ENCODE results near the gene KCNT1. TPM values are rescaled to one million over a fixed set of nuclear protein-coding genes. Genes with fewer than 3 reads are reported as not detected.

Gene KCNT1
- polyA plus RNA-seq, 1 donor = 0.25 TPM

GRCh38 chr9:135772702-135773493, 70.9 kb downstream of the KCNT1 start:
- Histone ChIP-seq H3K9me3 (ENCODE audit: control insufficient read depth, low read depth, low read length) (no peaks in the 10 kb centered on the region), H3K4me1 (ENCODE audit: control insufficient read depth, insufficient read depth, low read length) (no peaks in the 10 kb centered on the region), H3K27ac (ENCODE audit: low read length) (no peak overlapping the region), H3K27me3 (ENCODE audit: control insufficient read depth, insufficient read depth, low read length) (no peaks in the 10 kb centered on the region), H3K4me3 (ENCODE audit: low read length) (no peak overlapping the region), H3K36me3 (ENCODE audit: control insufficient read depth, insufficient read depth, low read length) (no peaks in the 10 kb centered on the region)
- WGBS (ENCODE audit: insufficient coverage, low lambda C conversion rate) = no CpG with 5 or more reads among the region's 36 CpGs
- no peak for DNase-seq

- Histone ChIP-seq H3K27ac (ENCODE audit: low read length) (no peak overlapping the region), H3K36me3 (ENCODE audit: control insufficient read depth, insufficient read depth, low read length) (no peaks in the 10 kb centered on the region), H3K27me3 (ENCODE audit: control insufficient read depth, insufficient read depth, low read length) (no peaks in the 10 kb centered on the region), H3K9me3 (ENCODE audit: control insufficient read depth, low read depth, low read length) (no peaks in the 10 kb centered on the region), H3K4me3 (ENCODE audit: low read length) (no peak overlapping the region), H3K4me1 (ENCODE audit: control insufficient read depth, insufficient read depth, low read length) (no peaks in the 10 kb centered on the region)
- peak; percentile 8 to 53 for DNase-seq
- no CpG with 5 or more reads among the region's 11 CpGs for WGBS (ENCODE audit: insufficient coverage, low lambda C conversion rate)
Measured at GRCh38 chr9:135773530-135774238, 71.7 kb downstream of the KCNT1 start.

GRCh38 chr9:135774239-135774747, 72.3 kb downstream of the KCNT1 start:
- no peaks in the 10 kb centered on the region for H3K9me3 ChIP-seq (ENCODE audit: control insufficient read depth, low read depth, low read length)
- H3K36me3 ChIP-seq (ENCODE audit: control insufficient read depth, insufficient read depth, low read length) = no peaks in the 10 kb centered on the region
- no peaks in the 10 kb centered on the region for H3K27me3 ChIP-seq (ENCODE audit: control insufficient read depth, insufficient read depth, low read length)
- H3K4me1 ChIP-seq (ENCODE audit: control insufficient read depth, insufficient read depth, low read length) = no peaks in the 10 kb centered on the region
- no CpG with 5 or more reads among the region's 15 CpGs for WGBS (ENCODE audit: insufficient coverage, low lambda C conversion rate)
- no peak for DNase-seq
- no peak overlapping the region for H3K4me3 ChIP-seq (ENCODE audit: low read length)
- no peak overlapping the region for H3K27ac ChIP-seq (ENCODE audit: low read length)

GRCh38 chr9:135774794-135775525, 73.0 kb downstream of the KCNT1 start:
- no CpG with 5 or more reads among the region's 24 CpGs for WGBS (ENCODE audit: insufficient coverage, low lambda C conversion rate)
- no peaks in the 10 kb centered on the region for H3K4me1 ChIP-seq (ENCODE audit: control insufficient read depth, insufficient read depth, low read length)

GRCh38 chr9:135775911-135776310, 73.9 kb downstream of the KCNT1 start:
- H3K27ac ChIP-seq (ENCODE audit: low read length) = no peak overlapping the region
- H3K27me3 ChIP-seq (ENCODE audit: control insufficient read depth, insufficient read depth, low read length) = no peaks in the 10 kb centered on the region
- no peak overlapping the region for H3K4me3 ChIP-seq (ENCODE audit: low read length)
- DNase-seq = no peak
- H3K4me1 ChIP-seq (ENCODE audit: control insufficient read depth, insufficient read depth, low read length) = no peaks in the 10 kb centered on the region
- no peaks in the 10 kb centered on the region for H3K9me3 ChIP-seq (ENCODE audit: control insufficient read depth, low read depth, low read length)
- no peaks in the 10 kb centered on the region for H3K36me3 ChIP-seq (ENCODE audit: control insufficient read depth, insufficient read depth, low read length)
- WGBS (ENCODE audit: insufficient coverage, low lambda C conversion rate) = no CpG with 5 or more reads among the region's 7 CpGs

More at GRCh38 chr9:135774794-135775525, 73.0 kb downstream of the KCNT1 start:
- no peak overlapping the region for H3K27ac ChIP-seq (ENCODE audit: low read length)
- DNase-seq = no peak
- H3K9me3 ChIP-seq (ENCODE audit: control insufficient read depth, low read depth, low read length) = no peaks in the 10 kb centered on the region
- H3K27me3 ChIP-seq (ENCODE audit: control insufficient read depth, insufficient read depth, low read length) = no peaks in the 10 kb centered on the region
- no peak overlapping the region for H3K4me3 ChIP-seq (ENCODE audit: low read length)
- H3K36me3 ChIP-seq (ENCODE audit: control insufficient read depth, insufficient read depth, low read length) = no peaks in the 10 kb centered on the region

- no peaks in the 10 kb centered on the region for H3K27me3 ChIP-seq (ENCODE audit: control insufficient read depth, insufficient read depth, low read length)
- no peaks in the 10 kb centered on the region for H3K9me3 ChIP-seq (ENCODE audit: control insufficient read depth, low read depth, low read length)
Measured at GRCh38 chr9:135776893-135777622, 75.1 kb downstream of the KCNT1 start.

GRCh38 chr9:135777623-135778177, 75.7 kb downstream of the KCNT1 start:
- Histone ChIP-seq H3K4me1 (ENCODE audit: control insufficient read depth, insufficient read depth, low read length) (no peaks in the 10 kb centered on the region), H3K27ac (ENCODE audit: low read length) (no peak overlapping the region), H3K4me3 (ENCODE audit: low read length) (no peak overlapping the region), H3K9me3 (ENCODE audit: control insufficient read depth, low read depth, low read length) (no peaks in the 10 kb centered on the region), H3K27me3 (ENCODE audit: control insufficient read depth, insufficient read depth, low read length) (no peaks in the 10 kb centered on the region), H3K36me3 (ENCODE audit: control insufficient read depth, insufficient read depth, low read length) (no peaks in the 10 kb centered on the region)
- DNase-seq = no peak

More at GRCh38 chr9:135776893-135777622, 75.1 kb downstream of the KCNT1 start:
- no peaks in the 10 kb centered on the region for H3K36me3 ChIP-seq (ENCODE audit: control insufficient read depth, insufficient read depth, low read length)
- H3K4me3 ChIP-seq (ENCODE audit: low read length) = no peak overlapping the region
- H3K27ac ChIP-seq (ENCODE audit: low read length) = no peak overlapping the region
- H3K4me1 ChIP-seq (ENCODE audit: control insufficient read depth, insufficient read depth, low read length) = no peaks in the 10 kb centered on the region
- no peak for DNase-seq
- WGBS (ENCODE audit: insufficient coverage, low lambda C conversion rate) = no CpG with 5 or more reads among the region's 25 CpGs

- H3K4me3 ChIP-seq (ENCODE audit: low read length) = no peak overlapping the region
- WGBS (ENCODE audit: insufficient coverage, low lambda C conversion rate) = no CpG with 5 or more reads among the region's 19 CpGs
- no peaks in the 10 kb centered on the region for H3K36me3 ChIP-seq (ENCODE audit: control insufficient read depth, insufficient read depth, low read length)
- DNase-seq = no peak
- no peaks in the 10 kb centered on the region for H3K27me3 ChIP-seq (ENCODE audit: control insufficient read depth, insufficient read depth, low read length)
- H3K27ac ChIP-seq (ENCODE audit: low read length) = no peak overlapping the region
- no peaks in the 10 kb centered on the region for H3K4me1 ChIP-seq (ENCODE audit: control insufficient read depth, insufficient read depth, low read length)
- H3K9me3 ChIP-seq (ENCODE audit: control insufficient read depth, low read depth, low read length) = no peaks in the 10 kb centered on the region
Measured at GRCh38 chr9:135778421-135778820, 76.4 kb downstream of the KCNT1 start.

- Histone ChIP-seq H3K27ac (ENCODE audit: low read length) (no peak overlapping the region), H3K9me3 (ENCODE audit: control insufficient read depth, low read depth, low read length) (no peaks in the 10 kb centered on the region), H3K36me3 (ENCODE audit: control insufficient read depth, insufficient read depth, low read length) (no peaks in the 10 kb centered on the region), H3K4me1 (ENCODE audit: control insufficient read depth, insufficient read depth, low read length) (no peaks in the 10 kb centered on the region), H3K4me3 (ENCODE audit: low read length) (no peak overlapping the region), H3K27me3 (ENCODE audit: control insufficient read depth, insufficient read depth, low read length) (no peaks in the 10 kb centered on the region)
- DNase-seq = no peak
- WGBS (ENCODE audit: insufficient coverage, low lambda C conversion rate) = no CpG with 5 or more reads among the region's 14 CpGs
Measured at GRCh38 chr9:135779571-135779970, 77.6 kb downstream of the KCNT1 start.
